DOHH2 (cell line): ENCODE results near the gene DDR2.

Source experiments
- EZH2phosphoT487 ChIP-seq: fragments of 200-600 bp; sonication (generic); IDR thresholded peaks from 2 replicates; pipeline ENCODE4 v1.6.1; 2017; ENCODE audit warnings: borderline replicate concordance, mild to moderate bottlenecking, antibody characterized with exemption, low read length, moderate library complexity, mixed read lengths
- TF ChIP-seq, protein P1 (sequence below): fragments of 200-600 bp; sonication (generic); IDR thresholded peaks from one replicate; pipeline ENCODE4 v1.5.1; 2014; ENCODE audit warnings: antibody characterized with exemption, mild to moderate bottlenecking, low read depth, low read length; ENCODE audit not compliant: poor library complexity, severe bottlenecking

GRCh38 chr1:162676087-162676486, 43.8 kb downstream of the DDR2 start:
- TF ChIP-seq, protein P1, sequence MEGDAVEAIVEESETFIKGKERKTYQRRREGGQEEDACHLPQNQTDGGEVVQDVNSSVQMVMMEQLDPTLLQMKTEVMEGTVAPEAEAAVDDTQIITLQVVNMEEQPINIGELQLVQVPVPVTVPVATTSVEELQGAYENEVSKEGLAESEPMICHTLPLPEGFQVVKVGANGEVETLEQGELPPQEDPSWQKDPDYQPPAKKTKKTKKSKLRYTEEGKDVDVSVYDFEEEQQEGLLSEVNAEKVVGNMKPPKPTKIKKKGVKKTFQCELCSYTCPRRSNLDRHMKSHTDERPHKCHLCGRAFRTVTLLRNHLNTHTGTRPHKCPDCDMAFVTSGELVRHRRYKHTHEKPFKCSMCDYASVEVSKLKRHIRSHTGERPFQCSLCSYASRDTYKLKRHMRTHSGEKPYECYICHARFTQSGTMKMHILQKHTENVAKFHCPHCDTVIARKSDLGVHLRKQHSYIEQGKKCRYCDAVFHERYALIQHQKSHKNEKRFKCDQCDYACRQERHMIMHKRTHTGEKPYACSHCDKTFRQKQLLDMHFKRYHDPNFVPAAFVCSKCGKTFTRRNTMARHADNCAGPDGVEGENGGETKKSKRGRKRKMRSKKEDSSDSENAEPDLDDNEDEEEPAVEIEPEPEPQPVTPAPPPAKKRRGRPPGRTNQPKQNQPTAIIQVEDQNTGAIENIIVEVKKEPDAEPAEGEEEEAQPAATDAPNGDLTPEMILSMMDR, result no peak
- TF ChIP-seq EZH2phosphoT487, result no peak
